ENCODE results near the gene TRIM6.
"Not testable (repeated sequence)": the region's sequence is repeated elsewhere in the genome, so short reads cannot be mapped to it uniquely, and the experiment has no call there.

TRIM6 gene

DNA sequence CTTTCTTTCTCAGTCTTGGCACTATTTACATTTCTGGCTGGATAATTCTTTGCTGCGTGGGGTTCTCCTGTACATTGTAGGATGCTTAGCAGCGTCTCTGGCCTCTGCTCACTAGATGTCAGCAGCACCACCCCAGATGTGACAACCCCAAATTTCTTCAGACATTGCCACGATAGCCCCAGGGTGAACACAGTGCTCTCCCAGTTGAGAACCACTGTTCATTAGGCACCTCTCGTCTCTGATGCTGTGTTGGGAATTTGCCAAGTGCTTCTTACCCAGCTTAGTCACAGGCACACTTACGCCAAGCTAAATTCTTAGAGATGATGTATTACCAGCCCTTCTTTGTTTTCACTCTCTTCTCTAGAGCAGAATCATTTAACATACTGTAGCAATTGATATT, 9.4 kb downstream of the TRIM6 start:
- DNase-seq: no peak

DNA sequence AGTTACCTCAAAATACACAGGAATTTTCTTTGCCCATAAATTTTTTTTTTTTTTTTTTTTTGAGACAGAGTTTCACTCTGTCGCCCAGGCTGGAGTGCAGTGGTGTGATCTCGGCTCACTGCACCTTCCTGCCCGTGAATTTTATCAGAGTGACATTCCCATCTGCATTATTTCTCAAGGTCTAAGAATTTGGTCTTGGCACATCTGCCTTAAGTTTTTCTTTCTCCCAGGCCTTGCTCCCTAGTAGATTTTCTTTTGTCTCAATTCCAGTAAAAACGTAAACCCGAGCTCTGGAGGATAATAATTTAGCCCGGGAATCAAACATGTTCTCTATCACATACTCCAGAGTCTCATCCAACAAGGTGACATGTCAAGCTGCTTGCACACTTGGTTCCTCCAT, 12.4 kb downstream of the TRIM6 start:
- DNase-seq: no peak

- DNase-seq: no peak
Observed at GRCh38 chr11:5610446-5610845, 14.0 kb downstream of the TRIM6 start.

DNA sequence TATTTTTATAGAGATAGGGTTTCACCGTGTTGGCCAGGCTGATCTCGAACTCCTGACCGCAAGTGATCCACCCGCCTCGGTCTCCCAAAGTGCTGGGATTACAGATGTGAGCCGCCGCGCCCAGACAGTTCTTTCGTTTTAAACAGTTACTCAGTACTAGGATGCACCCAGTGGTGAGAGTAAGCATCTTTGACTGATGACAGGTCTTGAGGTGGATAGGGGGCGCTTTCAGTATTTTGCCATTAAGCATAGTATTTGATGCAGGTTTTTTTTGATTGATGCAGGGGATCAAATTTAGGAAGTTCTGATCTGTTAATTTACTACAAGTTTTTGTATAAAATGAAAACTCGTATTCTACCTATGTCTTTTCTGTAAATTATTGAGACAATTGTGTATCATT, 15.2 kb downstream of the TRIM6 start:
- no peak for DNase-seq

DNA sequence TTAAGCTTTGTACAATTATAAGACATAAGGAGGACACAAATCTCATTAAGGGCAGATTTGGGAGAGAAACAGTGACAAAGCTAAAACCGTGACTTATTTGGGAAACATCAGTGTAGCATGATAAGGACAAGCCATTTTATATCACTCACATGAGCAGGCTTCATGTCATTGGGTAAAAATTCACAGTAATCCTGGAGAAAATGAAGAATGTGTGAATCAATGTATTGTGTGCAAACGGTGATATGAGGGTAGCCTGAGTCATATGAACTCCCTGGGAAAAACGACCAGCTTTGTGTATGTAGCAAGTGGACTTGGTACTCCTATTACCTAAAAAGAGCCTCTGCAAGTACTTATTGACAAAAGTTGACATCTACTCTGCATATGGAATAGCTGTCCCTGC, 22.4 kb downstream of the TRIM6 start:
- DNase-seq: no peak

- DNase-seq: no peak
Observed at GRCh38 chr11:5620651-5621521, 24.4 kb downstream of the TRIM6 start.

- no peak for DNase-seq
Observed at GRCh38 chr11:5621580-5621979, 25.1 kb downstream of the TRIM6 start.

- DNase-seq: no peak
Observed at GRCh38 chr11:5622802-5623201, 26.4 kb downstream of the TRIM6 start.

DNA sequence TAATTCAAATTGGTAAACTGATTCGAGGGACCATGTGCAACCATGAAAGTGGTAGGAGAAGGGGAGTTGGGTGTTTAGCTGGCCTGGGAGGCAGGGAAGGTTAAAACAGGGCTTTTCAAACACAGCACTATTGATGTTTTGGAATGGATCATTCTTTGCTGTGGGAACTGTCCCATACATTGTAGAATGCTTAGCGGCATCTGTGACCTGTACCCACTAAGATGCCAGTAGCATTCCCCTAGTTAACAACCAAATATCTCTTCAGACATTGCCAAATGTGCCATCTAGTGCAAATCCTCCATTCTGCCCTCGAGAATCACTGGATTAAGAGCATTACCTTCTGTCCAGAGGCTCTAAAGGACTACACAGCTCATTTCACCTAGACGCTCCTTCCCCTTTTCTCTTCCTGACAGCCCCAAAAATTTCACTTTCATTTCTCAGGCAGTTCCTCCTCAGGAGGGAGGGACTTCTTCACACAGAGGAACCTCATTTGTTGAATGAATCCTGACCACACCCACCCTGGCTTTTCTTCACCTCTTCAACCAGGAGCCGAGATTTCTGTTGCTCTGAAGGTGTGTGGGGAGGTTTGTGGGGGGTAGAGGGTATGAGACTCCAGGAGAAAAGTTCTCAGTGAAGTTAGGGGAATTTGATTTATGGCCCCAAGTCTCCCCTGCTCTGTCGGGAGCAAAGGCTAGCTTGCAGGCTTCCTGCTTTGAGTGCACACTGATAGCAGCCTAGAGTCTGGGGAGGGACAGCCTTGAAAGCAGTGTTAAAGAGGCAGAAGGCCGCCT, 28.2 kb downstream of the TRIM6 start, which contains the start of gene TRIM34:
Gene TRIM34 (plus strand): TSS at position 513 of the 791 bp plus-strand sequence. CDS start 7,331 bp downstream, outside the sequence.
- no peak for DNase-seq

DNA sequence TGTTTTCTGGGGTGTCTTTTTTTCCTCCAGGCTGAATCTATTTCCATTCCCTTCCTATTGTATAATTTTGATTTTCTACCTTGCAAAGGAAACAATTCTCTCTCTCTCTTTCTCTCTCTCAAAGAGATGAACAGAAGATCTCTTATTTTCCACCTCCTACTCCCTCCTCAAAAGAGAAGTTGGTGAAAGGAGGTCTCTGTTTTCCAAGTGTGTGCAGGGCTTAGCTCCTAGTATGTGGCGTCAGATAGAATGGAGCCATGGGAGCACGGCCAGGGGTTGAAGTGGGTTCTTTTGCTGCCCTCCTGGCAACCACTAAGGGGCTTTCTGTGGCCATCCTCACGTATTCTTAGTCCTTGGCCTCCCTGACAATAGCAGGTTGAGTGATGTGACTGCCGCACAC, 28.8 kb downstream of the TRIM6 start:
- no peak for DNase-seq

- DNase-seq: no peak
Observed at GRCh38 chr11:5626196-5626595, 29.8 kb downstream of the TRIM6 start.

DNA sequence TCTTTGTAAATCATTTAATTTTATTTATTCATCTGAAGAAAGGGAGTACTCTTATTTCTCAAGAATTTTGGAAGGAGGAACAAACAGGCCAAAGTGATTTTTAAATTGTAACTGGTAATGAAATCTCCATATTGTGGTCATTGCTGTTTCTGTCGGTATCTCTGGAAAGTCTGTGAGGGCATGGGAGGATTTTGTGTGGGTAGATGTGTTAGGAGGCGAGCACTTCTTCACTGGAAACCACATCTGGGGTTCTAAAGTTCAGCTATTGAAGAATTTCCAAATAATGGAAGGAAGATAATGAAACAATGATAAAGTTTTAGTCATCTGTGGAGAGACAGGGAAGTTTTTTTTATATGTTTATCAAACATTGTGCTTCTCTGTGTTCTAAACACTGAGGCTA, 35.0 kb downstream of the TRIM6 start:
- DNase-seq: no peak

DNA sequence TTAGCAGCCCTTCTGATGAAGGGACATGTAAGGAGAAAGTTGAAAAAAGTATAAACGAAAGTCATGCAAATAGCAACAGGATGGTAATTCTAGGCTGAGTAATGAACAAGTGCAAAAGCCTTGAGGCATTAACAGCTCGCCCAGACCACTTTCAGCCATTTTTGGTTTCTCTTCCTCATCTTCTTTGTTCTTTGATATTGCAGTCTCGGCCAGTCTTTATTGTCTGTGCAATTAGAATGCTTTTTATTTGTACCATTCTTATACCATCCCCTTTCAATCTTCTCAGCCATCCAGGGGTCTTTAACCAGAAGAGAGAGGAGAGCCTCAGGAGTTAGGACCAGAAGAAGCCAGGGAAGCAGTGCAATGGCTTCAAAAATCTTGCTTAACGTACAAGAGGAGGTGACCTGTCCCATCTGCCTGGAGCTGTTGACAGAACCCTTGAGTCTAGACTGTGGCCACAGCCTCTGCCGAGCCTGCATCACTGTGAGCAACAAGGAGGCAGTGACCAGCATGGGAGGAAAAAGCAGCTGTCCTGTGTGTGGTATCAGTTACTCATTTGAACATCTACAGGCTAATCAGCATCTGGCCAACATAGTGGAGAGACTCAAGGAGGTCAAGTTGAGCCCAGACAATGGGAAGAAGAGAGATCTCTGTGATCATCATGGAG, 35.7 kb downstream of the TRIM6 start:
- DNase-seq: no peak

DNA sequence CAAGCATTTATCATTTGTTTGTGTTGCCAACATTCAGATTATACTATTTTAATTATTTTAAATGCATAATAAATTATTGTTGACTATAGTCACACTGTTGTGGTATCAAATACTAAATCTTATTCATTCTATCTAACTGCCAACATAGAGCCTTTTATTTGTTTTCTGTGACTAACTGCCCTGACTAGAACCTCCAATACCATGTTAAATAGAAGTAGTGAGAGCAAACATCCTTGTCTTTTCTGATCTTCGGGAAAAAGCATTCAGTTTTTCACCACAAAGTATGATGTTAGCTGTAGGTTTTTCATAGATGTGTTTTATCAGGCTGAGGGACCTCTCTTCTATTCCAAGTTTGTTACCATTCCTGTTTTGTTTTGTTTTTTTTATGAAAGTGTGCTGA, 43.5 kb downstream of the TRIM6 start:
- no peak for DNase-seq

GRCh38 chr11:5643585-5643984, 47.1 kb downstream of the TRIM6 start:
- no peak for DNase-seq

DNA sequence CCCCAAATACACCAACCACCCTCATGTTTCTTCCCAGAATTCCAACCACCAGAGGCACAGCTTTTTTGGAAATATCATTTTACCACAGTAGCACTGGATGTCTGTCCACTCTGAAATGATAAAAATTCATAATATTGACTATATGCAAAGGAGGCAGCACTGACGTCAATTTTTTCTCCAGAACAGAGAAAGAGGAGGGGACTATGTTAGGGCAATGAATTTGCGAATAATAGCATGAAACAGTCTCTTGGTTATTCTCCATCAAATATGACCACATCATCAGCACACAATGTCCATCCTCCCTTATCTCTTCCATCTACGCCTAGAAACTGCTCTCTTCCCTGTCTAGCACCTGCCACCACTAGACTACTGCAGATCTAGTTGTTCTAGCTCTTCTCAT, 49.7 kb downstream of the TRIM6 start:
- DNase-seq: no peak

GRCh38 chr11:5655474-5655873, 59.0 kb downstream of the TRIM6 start:
- no peak for DNase-seq

DNA sequence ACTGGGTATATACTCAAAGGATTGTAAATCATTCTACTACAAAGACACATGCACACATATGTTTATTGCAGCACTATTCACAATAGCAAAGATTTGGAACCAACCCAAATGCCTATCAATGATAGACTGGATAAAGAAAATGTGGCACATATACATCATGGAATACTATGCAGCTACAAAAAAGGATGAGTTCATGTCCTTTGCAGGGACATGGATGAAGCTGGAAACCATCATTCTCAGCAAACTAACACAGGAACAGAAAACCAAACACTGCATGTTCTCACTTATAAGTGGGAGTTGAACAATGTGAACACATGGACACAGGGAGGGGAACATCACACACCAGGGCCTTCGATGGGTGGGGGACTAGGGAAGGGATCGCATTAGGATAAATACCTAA, 60.5 kb downstream of the TRIM6 start:
- DNase-seq: not testable (repeated sequence)

GRCh38 chr11:5658318-5658717, 61.9 kb downstream of the TRIM6 start:
- DNase-seq: no peak

Data from NCI-H446 treated with DMSO at 0.1 percent for 48 hours (cell line).